ENCODE measurements around the gene NCOA7.

GRCh38 chr6:125749173-125749864 is 41.4 kb upstream of the NCOA7 start, which contains the start of gene HEY2:
- TF ChIP-seq, protein P1, sequence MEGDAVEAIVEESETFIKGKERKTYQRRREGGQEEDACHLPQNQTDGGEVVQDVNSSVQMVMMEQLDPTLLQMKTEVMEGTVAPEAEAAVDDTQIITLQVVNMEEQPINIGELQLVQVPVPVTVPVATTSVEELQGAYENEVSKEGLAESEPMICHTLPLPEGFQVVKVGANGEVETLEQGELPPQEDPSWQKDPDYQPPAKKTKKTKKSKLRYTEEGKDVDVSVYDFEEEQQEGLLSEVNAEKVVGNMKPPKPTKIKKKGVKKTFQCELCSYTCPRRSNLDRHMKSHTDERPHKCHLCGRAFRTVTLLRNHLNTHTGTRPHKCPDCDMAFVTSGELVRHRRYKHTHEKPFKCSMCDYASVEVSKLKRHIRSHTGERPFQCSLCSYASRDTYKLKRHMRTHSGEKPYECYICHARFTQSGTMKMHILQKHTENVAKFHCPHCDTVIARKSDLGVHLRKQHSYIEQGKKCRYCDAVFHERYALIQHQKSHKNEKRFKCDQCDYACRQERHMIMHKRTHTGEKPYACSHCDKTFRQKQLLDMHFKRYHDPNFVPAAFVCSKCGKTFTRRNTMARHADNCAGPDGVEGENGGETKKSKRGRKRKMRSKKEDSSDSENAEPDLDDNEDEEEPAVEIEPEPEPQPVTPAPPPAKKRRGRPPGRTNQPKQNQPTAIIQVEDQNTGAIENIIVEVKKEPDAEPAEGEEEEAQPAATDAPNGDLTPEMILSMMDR (IDR thresholded peaks at IDR 0.05), result peak in 2 of 5 experiments; percentile 23 to 30
- peak; percentile 49 to 70 (median 57) for TF ChIP-seq POLR2AphosphoS5 (IDR thresholded peaks at IDR 0.05)
- TF ChIP-seq POLR2A (IDR thresholded peaks at IDR 0.05), result peak; percentile 18
- TF ChIP-seq EP300 (IDR thresholded peaks at IDR 0.05; ENCODE audit: low read depth), result no peak
